GM06990 (cell line): Measurements from ENCODE around the gene CAMTA1.

Experiments
- DNase-seq: peaks from one replicate; pipeline ENCODE4 v3.0.0-alpha.2; 2011; ENCODE audit not compliant: insufficient read length; ENCODE audit errors: extremely low read depth
- H3K27me3 ChIP-seq: replicated peaks from 2 replicates; pipeline ENCODE4 v1.6.0; 2011; ENCODE audit warnings: low read length; ENCODE audit not compliant: control insufficient read depth, insufficient read depth
- H3K36me3 ChIP-seq: 2 replicates; pipeline ENCODE4 v1.5.1; 2011; ENCODE audit warnings: low read length; ENCODE audit not compliant: control insufficient read depth, insufficient read depth
- H3K4me3 ChIP-seq: replicated peaks from 2 replicates; pipeline ENCODE4 v1.5.1; 2011; ENCODE audit warnings: low read depth, mild to moderate bottlenecking, control low read depth, low read length
- CTCF ChIP-seq: IDR thresholded peaks from 2 replicates; pipeline ENCODE4 v1.5.1; 2011; ENCODE audit warnings: low read length, control low read depth, mild to moderate bottlenecking, inconsistent platforms; ENCODE audit not compliant: insufficient read depth, poor library complexity, severe bottlenecking

Gene CAMTA1

GRCh38 chr1:6960291-6960811 is 175.1 kb downstream of the CAMTA1 start:
- Histone ChIP-seq H3K4me3 (no peak overlapping the region), H3K36me3 (no peaks in the 10 kb centered on the region), H3K27me3 (peaks cover 6% of the 10 kb centered on the region)
- no peak for TF ChIP-seq CTCF
- DNase-seq = no peak

GRCh38 chr1:6960860-6961259 is 175.6 kb downstream of the CAMTA1 start:
- DNase-seq = no peak
- no peak for TF ChIP-seq CTCF
- H3K36me3 ChIP-seq = no peaks in the 10 kb centered on the region
- peaks cover 6% of the 10 kb centered on the region for H3K27me3 ChIP-seq
- H3K4me3 ChIP-seq = no peak overlapping the region

- H3K36me3 ChIP-seq = no peaks in the 10 kb centered on the region
- TF ChIP-seq CTCF = no peak
- no peak overlapping the region for H3K4me3 ChIP-seq
- DNase-seq = no peak
- peaks cover 6% of the 10 kb centered on the region for H3K27me3 ChIP-seq
Observed at GRCh38 chr1:6961289-6961688, 176.0 kb downstream of the CAMTA1 start.

GRCh38 chr1:6961905-6962477 is 176.7 kb downstream of the CAMTA1 start:
- DNase-seq = no peak
- Histone ChIP-seq H3K27me3 (peaks cover 4% of the 10 kb centered on the region), H3K4me3 (peak overlapping the region; percentile 27; the same call in 1 of the 2 replicates), H3K36me3 (no peaks in the 10 kb centered on the region)
- TF ChIP-seq CTCF = no peak

GRCh38 chr1:6962478-6962995 is 177.3 kb downstream of the CAMTA1 start:
- peak; percentile 27 for DNase-seq
- TF ChIP-seq CTCF = no peak
- H3K36me3 ChIP-seq = no peaks in the 10 kb centered on the region
- peak overlapping the region; percentile 6 for H3K4me3 ChIP-seq
- H3K27me3 ChIP-seq = peaks cover 4% of the 10 kb centered on the region
